Activated T-helper 2 cell treated with anti-CD3 and anti-CD28 coated beads, Interferon-gamma antibody, Interleukin-2, Interleukin-4, amounts not matched to agents 10 μg/mL and 5 μg/mL and 100 μg/mL, durations not matched to agents 14 hours and 24 hours and 36 hours (primary cell): ENCODE measurements around the gene RNASEH1. TPM values are rescaled to one million over a fixed set of nuclear protein-coding genes. Genes with fewer than 3 reads are reported as not detected.

Source experiments
- DNase-seq: peaks from one replicate; pipeline ENCODE4 v3.0.0; 2021; ENCODE audit warnings: low spot score
- H3K27ac Mint-ChIP-seq: one replicate; pipeline ENCODE4 v1.8.0; 2021; ENCODE audit warnings: mixed read lengths
- H3K27me3 Mint-ChIP-seq: one replicate; pipeline ENCODE4 v1.8.0; 2021; ENCODE audit warnings: low read depth, mixed read lengths
- H3K36me3 Mint-ChIP-seq: one replicate; pipeline ENCODE4 v1.8.0; 2021; ENCODE audit warnings: low read depth, mixed read lengths
- H3K4me1 Mint-ChIP-seq: one replicate; pipeline ENCODE4 v1.8.0; 2021; ENCODE audit warnings: low read depth, mixed read lengths
- H3K4me3 Mint-ChIP-seq: one replicate; pipeline ENCODE4 v1.8.0; 2021; ENCODE audit warnings: low read depth, mild to moderate bottlenecking, moderate library complexity, mixed read lengths
- H3K9me3 Mint-ChIP-seq: one replicate; pipeline ENCODE4 v1.8.0; 2021; ENCODE audit warnings: mixed read lengths
- intact Hi-C: fragments of 100-400 bp; cut with micrococcal nuclease; formaldehyde crosslinking; loops from one replicate; pipeline ENCODE4 v1.15.1; 2023
- total RNA-seq: library from RNA; stranded (reverse); gene quantifications from 2 replicates; pipeline ENCODE4 v1.2.3, GENCODE V29; 2022

Gene RNASEH1, protein sequence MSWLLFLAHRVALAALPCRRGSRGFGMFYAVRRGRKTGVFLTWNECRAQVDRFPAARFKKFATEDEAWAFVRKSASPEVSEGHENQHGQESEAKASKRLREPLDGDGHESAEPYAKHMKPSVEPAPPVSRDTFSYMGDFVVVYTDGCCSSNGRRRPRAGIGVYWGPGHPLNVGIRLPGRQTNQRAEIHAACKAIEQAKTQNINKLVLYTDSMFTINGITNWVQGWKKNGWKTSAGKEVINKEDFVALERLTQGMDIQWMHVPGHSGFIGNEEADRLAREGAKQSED
- 29.0 and 30.3 TPM in 2 replicates for total RNA-seq

DNA sequence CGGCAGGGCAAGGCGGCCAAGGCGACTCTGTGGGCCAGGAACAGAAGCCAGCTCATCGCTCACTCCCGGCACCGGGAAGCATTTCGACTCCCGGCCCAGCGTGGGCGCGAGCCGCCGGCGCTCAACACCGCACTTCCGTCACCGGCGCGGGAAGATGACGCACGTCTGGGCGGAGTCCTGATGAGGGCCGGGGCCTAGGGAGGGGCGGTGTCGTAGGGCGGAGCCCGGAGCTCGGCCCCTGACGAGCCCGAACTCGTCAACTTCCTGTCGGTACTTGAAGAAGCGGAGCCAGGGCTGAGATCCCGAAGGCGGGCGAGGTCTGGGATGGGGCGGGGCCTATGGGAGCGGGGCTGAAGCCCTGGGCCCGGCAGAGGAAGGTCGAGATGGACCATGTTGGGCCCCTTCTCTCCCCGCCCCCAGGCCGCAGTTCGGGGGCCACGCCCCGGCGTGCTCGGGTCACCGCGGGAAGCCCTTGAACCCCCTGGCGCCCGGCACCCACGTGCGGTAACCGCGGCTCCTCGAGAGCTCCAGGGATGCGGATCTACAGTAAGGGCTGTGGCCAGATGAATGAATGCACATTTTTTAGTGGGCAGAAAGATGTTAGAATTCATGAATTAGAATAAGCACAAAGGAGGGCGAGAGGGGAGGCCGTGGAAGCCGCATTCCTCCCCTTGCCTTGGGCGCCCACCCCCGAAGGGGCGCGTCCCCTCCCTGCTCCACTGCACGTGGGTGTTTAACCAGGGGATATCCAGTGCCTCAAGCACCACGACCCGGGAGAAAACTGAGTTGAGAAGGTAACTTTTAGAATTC is at the start of gene RNASEH1:
TSS of gene RNASEH1 (minus strand) at position 129 of the 810 bp plus-strand sequence. CDS start at position 56, 73 bp downstream.
- intact Hi-C loops, result loop anchor here (1.0 to 2.0 kb wide), 6 partner anchors 17 to 181 kb away; partner anchors contain the start of genes ADI1, EIPR1 and RPS7
- H3K4me1 Mint-ChIP-seq, result peaks cover 20% of the 10 kb centered on the region
- peak within 1 kb of the TSS; percentile 94 for H3K27ac Mint-ChIP-seq
- H3K9me3 Mint-ChIP-seq, result no peaks in the 10 kb centered on the region
- H3K27me3 Mint-ChIP-seq, result no peaks in the 10 kb centered on the region
- peaks cover 66% of the 10 kb centered on the region for H3K36me3 Mint-ChIP-seq
- DNase-seq, result peak; percentile 97
- peak within 1 kb of the TSS; percentile 91 for H3K4me3 Mint-ChIP-seq

DNA sequence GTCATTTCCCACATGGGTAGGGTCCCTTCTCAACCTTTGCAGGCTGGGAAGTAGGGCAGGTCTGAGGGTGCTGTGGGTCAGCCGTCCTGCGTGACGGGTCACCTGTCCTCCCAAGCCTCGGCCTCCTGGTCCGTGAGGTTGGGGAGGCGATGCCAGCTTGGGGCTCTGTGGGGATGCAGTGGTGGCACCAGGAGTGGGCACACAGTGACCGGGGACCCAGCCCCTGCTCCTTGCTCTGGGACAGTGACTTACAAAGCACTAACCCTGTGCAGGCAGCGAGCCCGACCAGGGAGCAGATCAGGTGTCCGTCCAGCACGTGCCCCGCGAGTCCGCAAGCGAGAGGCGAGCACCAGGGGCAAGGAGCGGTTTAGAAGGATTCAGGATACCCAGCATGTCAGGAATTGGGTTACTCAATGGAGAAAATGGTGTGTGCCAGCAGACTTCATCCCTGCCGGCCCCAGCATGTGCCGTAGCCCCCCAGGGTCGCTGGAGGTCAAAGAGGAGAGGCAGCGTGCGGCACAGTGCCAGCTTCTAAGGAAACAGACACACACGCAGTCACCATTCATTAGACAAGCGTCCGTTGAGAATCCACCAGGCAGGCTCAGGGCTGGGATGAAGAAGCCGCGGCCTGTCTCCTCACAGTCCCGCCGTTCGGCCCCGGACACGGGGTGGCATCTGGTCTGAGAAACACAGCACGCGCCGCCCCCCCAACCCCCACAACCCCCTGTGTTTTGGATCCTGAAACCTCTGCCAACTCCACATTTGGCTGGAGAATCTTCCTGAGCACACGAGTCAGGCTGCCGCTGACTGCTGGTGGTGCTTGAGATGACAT is 48.5 kb upstream of the RNASEH1 start:
- Mint-ChIP-seq H3K36me3 (no peaks in the 10 kb centered on the region), H3K4me1 (peaks cover 2% of the 10 kb centered on the region), H3K27ac (no peak overlapping the region), H3K9me3 (no peaks in the 10 kb centered on the region), H3K4me3 (no peak overlapping the region), H3K27me3 (no peaks in the 10 kb centered on the region)
- intact Hi-C loops, result no loop called here
- no peak for DNase-seq

DNA sequence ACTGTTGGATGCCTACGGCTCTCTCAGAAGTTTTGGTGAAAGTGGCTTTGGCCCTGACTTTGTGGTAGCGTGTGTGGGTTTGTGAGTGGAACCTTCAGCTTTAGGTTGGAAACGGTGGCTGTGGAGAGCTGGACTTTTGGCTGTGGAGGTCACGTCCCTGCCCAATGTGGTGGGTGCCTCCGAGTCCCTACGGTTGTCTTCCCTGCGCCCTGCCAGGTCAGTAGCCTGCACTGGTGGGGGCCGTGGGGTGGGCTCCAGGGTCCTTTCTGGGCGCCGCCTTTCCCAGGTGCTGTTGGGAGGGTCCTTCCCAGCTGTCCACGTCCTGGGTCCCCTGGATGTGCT is 47.9 kb upstream of the RNASEH1 start:
- no peak for DNase-seq
- Mint-ChIP-seq H3K4me3 (no peak overlapping the region), H3K9me3 (no peaks in the 10 kb centered on the region), H3K27ac (no peak overlapping the region), H3K4me1 (peaks cover 2% of the 10 kb centered on the region), H3K27me3 (no peaks in the 10 kb centered on the region), H3K36me3 (no peaks in the 10 kb centered on the region)
- intact Hi-C loops, result no loop called here

DNA sequence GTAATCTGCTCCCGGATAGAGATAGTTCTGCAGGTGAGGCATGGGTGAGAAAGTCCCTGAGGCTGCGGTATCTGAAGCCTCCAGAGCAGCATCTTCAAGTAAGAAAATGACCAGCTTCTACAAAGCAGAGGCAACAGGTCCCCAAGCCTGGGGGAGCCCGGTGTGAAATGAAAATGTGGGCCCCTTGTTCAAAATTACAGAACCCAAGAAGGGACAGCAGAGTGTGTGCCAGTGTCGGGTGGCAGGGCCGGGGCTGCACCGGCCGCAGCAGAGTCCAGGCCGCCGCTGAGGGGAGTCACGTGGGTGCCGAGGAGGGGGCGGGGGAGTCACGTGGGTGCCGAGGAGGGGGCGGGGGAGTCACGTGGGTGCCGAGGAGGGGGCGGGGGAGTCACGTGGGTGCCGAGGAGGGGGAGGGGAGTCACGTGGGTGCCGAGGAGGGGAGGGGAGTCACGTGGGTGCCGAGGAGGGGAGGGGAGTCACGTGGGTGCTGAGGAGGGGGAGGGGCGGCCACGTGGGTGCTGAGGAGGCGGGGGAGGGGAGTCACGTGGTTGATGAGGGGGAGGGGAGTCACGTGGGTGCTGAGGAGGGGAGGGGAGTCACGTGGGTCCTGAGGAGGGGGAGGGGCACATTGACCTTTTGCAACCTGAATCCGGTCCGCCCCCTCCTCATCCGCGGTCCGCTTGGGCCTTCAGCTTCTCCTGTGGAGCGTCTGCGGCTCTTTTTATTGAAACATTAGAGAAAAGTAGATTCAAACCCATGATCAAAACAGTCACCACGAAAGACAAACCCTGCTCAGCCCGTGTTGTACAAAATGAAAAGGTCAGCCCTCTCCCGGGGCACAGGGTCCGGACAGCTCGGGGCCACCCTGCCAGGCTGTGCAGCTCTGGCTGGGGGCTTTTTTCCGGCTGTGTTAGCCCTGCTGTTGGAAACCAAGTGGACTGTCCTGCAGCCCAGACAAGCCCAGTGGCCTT is 47.1 kb upstream of the RNASEH1 start:
- Mint-ChIP-seq H3K4me3 (peak overlapping the region; percentile 17), H3K4me1 (peaks cover 2% of the 10 kb centered on the region), H3K27me3 (no peaks in the 10 kb centered on the region), H3K36me3 (no peaks in the 10 kb centered on the region), H3K9me3 (no peaks in the 10 kb centered on the region), H3K27ac (peak overlapping the region; percentile 46)
- no peak for DNase-seq
- intact Hi-C loops, result loop anchor here (1.0 kb wide), 1 partner anchor 47 kb away; the partner anchor contains the start of gene RNASEH1

DNA sequence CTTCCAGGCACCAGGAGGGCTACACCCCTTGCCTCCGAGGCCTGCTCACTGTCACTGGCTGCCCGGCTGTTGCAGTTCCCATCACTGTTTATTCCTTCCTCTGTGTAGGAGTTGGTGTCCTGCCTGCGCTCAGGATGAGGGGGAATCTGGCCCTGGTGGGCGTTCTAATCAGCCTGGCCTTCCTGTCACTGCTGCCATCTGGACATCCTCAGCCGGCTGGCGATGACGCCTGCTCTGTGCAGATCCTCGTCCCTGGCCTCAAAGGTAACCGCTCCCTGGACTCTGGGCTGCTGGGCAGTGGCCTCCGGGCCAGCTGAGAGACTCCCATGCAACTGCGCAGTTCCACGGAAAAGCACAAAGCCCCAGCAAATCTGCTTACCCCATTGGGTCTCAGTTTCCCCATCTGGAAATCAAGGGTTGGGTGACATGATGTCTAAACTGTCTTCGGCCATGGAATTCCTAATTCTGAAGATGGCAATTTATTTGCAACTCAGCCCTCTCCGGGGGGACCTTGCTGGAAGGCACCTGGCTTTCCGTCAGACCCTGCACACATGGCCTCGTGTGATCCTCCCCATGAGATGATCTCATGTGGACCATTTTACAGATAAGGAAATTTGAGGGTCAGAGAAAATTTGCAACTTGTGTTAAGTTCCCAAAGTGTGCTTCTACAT is 46.2 kb upstream of the RNASEH1 start:
- intact Hi-C loops, result no loop called here
- peaks cover 2% of the 10 kb centered on the region for H3K4me1 Mint-ChIP-seq
- H3K27ac Mint-ChIP-seq, result no peak overlapping the region
- DNase-seq, result no peak
- H3K27me3 Mint-ChIP-seq, result no peaks in the 10 kb centered on the region
- H3K36me3 Mint-ChIP-seq, result no peaks in the 10 kb centered on the region
- no peak overlapping the region for H3K4me3 Mint-ChIP-seq
- H3K9me3 Mint-ChIP-seq, result no peaks in the 10 kb centered on the region

DNA sequence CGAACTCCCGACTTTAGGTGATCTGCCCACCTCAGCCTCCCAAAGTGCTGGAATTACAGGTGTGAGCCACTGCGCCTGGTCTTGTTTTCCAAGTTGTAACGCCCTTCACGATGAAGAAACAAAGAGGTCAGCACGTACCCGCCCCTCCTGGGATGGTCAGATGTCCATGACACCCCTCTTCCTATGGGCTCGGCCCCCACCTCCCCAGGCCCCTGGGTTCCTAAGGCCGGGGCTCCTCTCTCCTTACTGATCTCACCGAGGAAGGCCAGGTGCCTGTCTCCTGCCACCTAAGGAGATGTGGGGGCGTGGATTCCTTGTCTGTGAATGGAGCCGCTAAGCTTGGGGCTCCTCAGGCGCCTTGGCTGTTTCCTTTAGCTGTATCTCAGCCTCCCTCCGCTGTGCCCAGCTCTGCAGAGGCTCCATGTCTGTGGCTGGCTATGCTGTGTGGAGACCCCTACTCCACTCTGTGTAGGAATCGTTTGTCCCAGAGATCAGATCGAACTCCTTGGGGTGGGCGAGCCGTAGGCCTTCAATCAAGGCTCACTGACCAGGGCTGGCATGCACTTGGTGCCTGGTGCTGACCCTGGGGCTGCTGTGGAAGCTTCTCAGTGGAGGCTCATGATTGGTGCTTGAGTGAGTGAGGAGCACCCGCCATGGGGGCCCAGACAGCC is 45.5 kb upstream of the RNASEH1 start:
- intact Hi-C loops, result no loop called here
- H3K36me3 Mint-ChIP-seq, result no peaks in the 10 kb centered on the region
- no peaks in the 10 kb centered on the region for H3K27me3 Mint-ChIP-seq
- no peak overlapping the region for H3K4me3 Mint-ChIP-seq
- peaks cover 2% of the 10 kb centered on the region for H3K4me1 Mint-ChIP-seq
- no peak for DNase-seq
- H3K9me3 Mint-ChIP-seq, result no peaks in the 10 kb centered on the region
- H3K27ac Mint-ChIP-seq, result no peak overlapping the region

DNA sequence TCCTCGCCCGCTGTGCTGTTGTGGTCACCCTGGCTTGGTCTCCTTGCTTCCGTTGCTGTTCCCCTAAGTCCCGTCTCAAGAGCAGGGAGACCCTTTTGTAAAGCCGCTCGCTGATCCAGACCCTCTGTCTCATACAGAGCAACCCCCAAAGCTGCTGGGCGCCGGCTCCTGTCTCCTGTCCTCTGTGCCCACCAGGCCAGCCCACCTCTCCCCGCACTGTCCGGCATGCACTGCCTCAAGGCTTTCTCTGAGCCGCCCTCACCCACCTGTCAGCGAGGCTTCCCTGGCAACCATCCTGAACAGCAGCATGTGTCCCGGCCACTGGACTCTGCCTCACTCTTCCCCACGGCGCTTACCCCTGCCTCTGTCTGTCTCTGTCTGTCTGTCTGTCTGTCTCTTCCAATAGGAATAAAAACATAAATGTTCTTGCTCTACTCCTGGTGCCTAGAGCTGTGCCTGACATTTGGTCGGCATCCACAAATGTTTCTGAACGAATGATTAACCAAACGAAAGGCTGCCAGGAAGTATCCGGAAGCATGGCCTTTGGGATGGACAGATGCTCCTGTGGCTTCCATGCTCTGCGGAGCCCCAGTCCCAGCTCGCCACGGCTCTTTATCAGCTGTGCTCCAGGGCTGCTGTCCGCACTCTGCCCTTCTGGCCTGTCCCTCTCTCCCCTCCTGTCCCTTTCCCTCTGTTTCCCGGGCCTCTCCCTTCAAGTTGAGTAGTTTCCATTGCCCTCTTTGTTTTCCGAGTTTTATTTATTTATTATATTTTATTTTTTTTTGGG is 44.6 kb upstream of the RNASEH1 start:
- peaks cover 2% of the 10 kb centered on the region for H3K27me3 Mint-ChIP-seq
- no peaks in the 10 kb centered on the region for H3K9me3 Mint-ChIP-seq
- H3K27ac Mint-ChIP-seq, result no peak overlapping the region
- no peak overlapping the region for H3K4me3 Mint-ChIP-seq
- no peak for DNase-seq
- peaks cover 2% of the 10 kb centered on the region for H3K4me1 Mint-ChIP-seq
- H3K36me3 Mint-ChIP-seq, result no peaks in the 10 kb centered on the region
- intact Hi-C loops, result no loop called here

DNA sequence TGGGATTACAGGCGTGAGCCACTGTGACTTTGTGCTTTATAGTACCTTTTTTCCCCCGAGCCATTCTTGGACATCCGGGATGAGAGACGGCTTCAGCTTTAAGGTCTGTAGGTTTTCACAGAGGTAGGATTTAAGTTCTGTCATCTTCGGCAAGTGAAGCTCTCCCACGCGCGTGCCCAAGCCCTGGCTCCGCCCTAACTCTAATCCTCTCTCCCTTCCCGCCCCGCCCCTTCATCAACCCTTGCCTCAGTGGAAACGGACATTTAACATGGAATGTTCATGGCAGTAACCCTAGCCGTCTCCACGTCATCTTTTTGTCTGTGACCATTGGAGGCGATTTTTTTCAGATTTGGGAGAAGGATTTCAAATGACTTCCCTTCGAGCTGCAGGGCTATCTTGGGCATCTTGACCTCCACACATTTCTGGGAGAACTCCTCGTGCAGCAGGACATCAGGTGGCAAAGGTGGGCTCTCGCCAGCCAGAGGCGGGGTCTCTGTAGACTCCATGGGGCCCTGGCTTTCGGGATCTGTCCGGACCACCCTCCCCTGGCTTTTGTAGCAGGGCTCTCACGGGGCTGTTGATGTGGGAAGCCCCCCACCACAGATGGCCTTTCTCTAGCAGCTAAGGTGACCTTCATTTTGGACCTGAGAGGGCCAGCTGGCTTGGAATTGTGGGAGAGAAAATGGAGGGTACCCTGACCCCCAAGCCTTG is 43.6 kb upstream of the RNASEH1 start:
- Mint-ChIP-seq H3K4me3 (no peak overlapping the region), H3K36me3 (no peaks in the 10 kb centered on the region), H3K9me3 (no peaks in the 10 kb centered on the region), H3K27me3 (peaks cover 2% of the 10 kb centered on the region), H3K27ac (no peak overlapping the region), H3K4me1 (peaks cover 8% of the 10 kb centered on the region)
- intact Hi-C loops, result no loop called here
- no peak for DNase-seq

DNA sequence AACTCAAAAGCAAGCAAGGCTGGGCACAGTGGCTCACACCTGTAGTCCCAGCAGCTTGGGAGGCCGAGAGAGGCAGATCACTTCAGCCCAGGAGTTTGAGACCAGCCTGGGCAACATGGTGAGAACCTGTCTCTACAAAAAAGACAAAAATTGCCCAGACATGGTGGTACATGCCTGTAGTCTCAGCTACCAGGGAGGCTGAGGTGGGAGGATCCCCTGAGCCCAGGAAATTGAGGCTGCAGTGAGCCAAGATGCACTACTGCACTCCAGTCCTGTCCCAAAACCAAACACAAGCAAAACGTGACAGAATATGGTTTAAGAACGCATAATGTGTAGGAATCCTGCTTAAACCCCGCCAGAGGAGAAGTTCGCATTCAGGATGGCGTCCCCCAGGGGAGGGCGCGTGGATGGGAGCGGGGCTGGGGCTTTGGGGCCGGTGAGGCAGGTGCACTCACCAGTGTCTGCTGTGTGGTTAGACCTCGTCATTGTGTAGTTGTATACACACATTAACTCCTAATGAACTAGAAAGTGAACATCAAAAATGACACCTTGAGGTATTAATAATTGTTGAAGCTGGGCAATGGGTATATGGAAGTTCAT is 42.2 kb upstream of the RNASEH1 start:
- no peak for DNase-seq
- Mint-ChIP-seq H3K4me3 (no peak overlapping the region), H3K36me3 (no peaks in the 10 kb centered on the region), H3K9me3 (no peaks in the 10 kb centered on the region), H3K27me3 (peaks cover 2% of the 10 kb centered on the region), H3K27ac (no peak overlapping the region), H3K4me1 (peaks cover 12% of the 10 kb centered on the region)
- intact Hi-C loops, result no loop called here
